ENCODE measurements around the gene EPB41.

DNA sequence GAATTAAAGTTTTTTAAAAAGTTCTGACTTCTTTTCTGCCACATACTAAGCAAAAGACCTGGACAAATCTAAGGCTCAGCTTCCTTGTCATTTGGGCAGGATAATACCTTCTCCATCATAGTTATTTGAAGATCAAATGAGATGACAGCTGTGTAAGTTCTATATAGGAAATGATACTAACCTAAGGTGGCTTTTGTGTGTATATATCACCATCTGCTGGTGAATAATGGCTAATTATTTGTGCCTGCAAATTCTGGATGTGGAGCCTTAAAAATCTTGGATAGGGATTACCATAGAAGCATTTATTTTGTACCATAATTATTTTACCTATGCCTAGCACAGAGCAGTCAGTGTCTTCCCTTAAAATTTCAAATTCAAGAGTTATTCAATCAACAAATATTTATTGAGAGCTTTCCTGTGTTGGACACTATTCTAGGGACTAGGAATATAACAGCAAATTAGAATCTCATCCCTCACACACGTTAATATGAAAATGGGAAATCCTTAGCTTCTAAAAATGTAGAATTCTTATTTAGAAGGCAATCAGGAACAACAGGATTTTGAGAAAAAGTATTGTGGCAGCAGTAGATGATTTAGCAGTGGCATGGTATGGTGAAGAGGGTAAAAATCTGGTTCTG, 119.6 kb downstream of the EPB41 start:
- TF ChIP-seq, protein P1, sequence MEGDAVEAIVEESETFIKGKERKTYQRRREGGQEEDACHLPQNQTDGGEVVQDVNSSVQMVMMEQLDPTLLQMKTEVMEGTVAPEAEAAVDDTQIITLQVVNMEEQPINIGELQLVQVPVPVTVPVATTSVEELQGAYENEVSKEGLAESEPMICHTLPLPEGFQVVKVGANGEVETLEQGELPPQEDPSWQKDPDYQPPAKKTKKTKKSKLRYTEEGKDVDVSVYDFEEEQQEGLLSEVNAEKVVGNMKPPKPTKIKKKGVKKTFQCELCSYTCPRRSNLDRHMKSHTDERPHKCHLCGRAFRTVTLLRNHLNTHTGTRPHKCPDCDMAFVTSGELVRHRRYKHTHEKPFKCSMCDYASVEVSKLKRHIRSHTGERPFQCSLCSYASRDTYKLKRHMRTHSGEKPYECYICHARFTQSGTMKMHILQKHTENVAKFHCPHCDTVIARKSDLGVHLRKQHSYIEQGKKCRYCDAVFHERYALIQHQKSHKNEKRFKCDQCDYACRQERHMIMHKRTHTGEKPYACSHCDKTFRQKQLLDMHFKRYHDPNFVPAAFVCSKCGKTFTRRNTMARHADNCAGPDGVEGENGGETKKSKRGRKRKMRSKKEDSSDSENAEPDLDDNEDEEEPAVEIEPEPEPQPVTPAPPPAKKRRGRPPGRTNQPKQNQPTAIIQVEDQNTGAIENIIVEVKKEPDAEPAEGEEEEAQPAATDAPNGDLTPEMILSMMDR (IDR thresholded peaks at IDR 0.05), result peak; percentile 28 to 93 (median 78)
- no peak for TF ChIP-seq POLR2A (IDR thresholded peaks at IDR 0.05)

All from Peyer's patch (tissue), 4 donors.